DMS 273 (cell line): ENCODE data around the gene FBXO17.
"Not testable (repeated sequence)": the region's sequence is repeated elsewhere in the genome, so short reads cannot be mapped to it uniquely, and the experiment has no call there.

Source experiments
- DNase-seq: peaks from one replicate; lab custom pipeline; 2025; ENCODE audit not compliant: unreplicated experiment; lab: John Stamatoyannopoulos, UW

The FBXO17 gene

DNA sequence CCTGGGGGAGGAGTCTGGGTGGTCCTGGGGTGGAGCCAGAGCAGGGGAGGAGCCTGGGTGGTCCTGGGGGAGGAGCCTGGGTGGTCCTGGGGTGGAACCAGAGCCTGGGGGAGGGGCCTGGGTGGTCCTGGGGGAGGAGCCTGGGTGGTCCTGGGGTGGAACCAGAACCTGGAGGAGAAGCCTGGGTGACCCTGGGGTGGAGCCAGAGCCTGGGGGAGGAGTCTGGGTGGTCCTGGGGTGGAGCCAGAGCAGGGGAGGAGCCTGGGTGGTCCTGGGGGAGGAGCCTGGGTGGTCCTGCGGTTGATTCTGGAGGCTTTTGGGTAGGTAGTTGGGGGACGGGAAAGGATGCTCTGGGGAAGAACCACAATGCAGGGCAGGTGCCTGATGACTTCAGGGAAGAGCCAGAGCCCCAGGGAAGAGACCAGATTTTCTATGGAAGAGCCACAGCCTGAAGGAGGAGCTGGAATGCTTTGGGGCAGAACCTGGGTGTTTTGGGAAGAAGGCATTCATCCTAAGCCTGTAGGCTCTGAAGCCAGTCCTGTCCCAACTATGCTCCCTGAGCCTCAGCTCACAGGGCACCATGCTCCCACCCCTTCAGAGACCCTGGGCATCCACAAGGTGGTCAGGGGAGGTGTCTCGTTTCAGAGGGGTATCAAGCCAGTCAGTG lies 29.8 kb downstream of the FBXO17 start:
- no peak for DNase-seq

DNA sequence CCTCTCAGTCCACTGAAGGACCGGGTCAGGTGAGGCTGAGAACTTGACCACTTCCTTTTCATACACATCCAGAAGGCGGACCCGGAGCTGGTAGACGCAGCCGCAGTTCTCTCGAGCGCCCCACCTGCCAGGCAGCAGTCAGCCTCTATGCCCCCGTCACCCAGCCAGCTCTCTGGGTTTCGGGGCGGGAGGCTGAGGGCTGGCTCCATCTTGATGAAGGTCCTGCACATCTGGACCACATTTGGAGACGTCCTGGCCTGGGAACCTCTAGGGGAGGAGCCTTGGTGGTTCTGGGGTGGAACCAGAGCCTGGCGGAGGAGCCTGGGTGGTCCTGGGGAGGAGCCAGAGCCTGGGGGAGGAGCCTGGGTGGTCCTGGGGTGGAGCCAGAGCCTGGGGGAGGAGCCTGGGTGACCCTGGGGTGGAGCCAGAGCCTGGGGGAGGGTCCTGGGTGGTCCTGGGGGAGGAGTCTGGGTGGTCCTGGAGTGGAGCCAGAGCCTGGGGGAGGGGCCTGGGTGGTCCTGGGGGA lies 30.5 kb downstream of the FBXO17 start:
- DNase-seq: no peak

DNA sequence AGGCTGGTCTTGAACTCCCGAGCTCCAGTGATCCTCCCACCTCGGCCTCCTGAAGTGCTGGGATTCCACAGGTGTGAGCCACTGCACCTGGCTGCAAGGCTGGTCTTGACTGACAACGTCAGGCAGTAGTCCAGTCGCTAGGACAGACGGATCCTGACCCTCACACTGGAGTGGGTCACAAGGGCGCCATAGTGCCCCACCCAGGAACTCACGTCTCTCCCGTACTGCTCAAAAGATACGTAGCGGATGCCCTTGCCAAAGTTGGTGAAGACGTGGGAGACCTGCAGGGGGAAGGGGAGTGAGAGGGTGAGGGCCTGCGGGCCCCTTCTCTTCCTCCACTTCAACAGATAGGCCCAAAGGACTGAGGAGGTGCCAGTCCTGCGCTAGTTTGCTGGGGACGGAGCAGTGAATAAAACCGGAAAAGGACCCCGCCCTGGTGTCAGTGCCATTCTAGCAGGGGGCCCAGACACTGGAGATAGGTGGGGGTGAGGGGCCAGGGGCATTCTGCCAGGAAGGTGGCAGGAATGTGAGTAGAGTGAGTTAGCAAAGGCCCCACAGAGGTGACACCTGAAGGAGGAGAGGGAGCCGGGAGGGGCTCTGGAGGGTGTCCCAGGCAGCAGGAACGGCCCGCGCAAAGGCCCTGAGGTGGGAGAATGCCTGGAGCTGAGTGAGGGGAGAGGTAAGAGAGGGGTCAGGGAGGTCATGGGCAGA lies 32.9 kb downstream of the FBXO17 start:
- no peak for DNase-seq

DNA sequence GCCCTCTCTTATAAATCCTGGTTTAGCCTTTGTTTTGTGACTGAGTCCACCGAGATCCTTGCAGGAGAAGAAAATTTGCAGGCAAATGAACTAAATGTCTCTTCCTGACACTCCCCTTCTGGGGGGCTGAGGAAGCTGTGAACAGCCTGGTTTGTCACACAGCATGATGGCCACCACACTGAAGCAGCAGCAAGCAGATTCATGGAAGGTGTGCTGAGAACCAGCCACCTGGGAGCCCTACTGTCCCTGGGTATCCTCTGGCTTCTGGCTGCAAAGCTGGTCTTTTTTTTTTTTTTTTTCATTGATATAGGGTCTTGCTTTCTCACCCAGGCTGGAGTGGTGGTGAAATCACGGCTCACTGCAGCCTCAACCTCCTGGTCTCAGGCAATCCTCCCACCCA lies 33.6 kb downstream of the FBXO17 start:
- DNase-seq: no peak

DNA sequence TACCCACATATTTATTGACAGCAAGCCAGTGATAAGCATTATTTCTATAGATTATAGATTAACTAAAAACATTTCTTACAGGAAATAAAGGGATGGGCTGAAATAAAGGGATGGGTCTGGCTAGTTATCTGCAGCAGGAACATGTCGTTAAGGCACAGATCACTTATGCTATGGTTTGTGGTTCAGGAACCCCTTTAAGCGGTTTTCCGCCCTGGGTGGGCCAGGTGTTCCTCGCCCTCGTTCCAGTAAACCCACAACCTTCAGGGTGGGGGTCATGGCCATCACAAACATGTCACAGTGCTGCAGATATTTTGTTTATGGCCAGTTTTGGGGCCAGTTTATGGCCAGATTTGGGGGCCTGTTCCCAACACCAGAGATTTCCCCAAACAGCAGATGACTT lies 34.1 kb downstream of the FBXO17 start:
- DNase-seq: not testable (repeated sequence)

DNA sequence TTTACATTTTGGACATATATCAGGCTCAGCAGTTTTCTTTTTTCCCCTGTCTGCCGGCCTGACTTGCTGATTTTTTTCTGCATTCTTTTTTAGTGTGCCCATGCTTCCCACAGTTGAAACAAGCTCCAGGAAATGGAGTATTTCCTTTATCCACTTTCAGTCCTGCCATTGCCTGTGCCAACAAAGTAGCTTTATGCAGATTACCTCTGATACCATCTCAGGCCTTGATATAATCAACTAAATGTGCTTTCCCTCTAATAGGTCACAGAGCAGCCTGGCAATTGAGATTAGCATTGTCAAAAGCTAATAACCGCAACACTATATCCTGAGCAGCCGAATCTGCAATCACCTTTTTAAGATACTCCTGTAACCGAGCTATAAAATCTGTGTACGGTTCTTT lies 35.6 kb downstream of the FBXO17 start:
- DNase-seq: no peak

DNA sequence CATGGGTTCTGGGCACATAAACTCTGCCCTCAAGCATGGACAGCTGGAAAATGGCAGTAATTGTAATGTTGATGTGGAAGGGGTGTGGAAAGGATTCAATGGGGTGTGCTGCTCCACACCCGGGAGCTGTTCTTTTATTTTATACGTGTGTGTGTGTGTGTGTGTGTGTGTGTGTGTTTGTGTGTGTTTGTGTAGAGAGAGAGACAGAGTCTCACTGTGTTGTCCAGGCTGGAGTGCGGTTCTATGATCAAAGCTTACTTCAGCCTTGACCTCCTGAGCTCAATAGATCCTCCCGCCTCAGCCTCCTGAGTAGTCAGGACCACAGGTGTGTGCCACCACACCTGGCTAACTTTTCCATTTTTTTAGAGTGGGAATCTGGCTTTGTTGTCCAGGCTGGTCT lies 42.0 kb downstream of the FBXO17 start:
- no peak for DNase-seq

DNA sequence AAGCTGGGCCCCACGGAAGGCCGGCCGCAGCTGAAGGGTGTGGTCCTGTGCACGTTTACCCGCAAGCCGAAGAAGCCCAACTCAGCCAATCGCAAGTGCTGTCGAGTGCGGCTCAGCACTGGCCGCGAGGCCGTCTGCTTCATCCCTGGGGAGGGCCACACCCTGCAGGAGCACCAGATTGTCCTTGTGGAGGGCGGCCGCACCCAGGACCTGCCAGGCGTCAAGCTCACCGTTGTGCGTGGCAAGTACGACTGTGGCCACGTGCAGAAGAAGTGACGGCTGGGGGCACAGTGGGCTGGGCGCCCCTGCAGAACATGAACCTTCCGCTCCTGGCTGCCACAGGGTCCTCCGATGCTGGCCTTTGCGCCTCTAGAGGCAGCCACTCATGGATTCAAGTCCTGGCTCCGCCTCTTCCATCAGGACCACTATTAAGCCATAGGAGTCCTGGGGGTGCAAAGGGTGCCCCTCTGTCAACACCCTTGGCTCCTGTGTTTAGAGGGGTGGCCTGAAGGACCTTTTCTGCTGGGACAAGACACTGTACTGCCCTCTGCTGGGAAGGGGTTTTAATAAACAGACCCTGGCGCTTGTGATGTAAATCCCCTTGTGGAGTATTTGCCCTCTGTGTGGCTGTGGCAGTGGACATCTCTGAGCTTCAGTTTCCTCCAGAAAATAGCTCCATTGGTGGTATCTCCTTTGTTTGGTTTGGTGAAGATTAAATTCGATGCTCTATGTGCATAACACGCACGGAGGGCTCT lies 42.9 kb downstream of the FBXO17 start:
- DNase-seq: peak; percentile 47

DNA sequence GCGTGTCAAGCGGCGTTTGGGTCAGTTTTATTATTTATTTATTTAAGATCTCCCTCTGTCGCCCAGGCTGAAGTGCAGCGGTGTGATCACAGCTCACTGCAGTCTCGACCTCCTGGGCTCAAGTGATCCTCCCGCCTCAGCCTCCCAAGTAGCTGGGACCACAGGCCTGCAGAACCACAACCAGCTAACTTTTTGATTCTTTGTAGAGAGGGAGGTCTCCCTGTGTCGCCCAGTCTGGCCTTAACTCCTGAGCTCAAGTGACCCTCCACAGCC lies 44.1 kb downstream of the FBXO17 start:
- no peak for DNase-seq

DNA sequence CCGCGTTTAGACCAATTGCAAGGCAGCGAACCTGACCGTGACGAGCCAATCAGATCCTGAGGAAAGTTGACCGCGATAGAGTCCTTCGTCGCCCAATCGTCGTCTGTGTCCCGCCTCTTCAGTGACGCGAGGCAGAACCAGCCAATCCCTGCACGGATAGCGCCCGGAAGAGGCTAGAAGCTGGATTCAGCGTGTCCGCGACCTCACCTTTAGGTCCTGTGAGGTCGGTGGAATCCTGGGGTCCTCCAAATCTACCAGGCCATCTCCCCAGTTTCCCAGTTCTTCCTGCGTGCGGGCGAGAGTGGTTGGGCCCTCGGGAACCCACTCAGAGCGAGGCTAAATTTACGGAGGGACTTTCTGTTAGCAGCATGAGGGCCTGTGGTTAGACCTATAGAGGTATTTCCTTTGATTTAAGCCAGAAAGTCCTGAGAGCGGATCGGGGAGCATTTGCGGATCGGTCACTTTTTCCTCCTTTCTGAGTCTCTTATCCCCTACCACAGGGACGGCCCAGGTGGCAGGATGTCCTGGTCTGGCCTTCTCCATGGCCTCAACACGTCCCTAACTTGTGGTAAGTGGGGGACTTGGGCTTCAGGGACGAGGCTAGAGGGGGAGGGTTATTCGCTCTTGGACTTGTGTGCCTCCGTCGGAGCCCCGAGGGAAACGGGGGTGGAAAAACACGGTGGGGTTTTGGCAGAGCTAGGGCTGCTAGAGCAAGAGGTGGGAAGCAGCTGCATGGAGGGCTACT lies 44.6 kb downstream of the FBXO17 start, which contains the start of gene MRPS12:
Gene MRPS12 (plus strand): TSS at position 169 of the 745 bp plus-strand sequence. CDS start 351 bp downstream, at position 520.
- peak; percentile 100 for DNase-seq

DNA sequence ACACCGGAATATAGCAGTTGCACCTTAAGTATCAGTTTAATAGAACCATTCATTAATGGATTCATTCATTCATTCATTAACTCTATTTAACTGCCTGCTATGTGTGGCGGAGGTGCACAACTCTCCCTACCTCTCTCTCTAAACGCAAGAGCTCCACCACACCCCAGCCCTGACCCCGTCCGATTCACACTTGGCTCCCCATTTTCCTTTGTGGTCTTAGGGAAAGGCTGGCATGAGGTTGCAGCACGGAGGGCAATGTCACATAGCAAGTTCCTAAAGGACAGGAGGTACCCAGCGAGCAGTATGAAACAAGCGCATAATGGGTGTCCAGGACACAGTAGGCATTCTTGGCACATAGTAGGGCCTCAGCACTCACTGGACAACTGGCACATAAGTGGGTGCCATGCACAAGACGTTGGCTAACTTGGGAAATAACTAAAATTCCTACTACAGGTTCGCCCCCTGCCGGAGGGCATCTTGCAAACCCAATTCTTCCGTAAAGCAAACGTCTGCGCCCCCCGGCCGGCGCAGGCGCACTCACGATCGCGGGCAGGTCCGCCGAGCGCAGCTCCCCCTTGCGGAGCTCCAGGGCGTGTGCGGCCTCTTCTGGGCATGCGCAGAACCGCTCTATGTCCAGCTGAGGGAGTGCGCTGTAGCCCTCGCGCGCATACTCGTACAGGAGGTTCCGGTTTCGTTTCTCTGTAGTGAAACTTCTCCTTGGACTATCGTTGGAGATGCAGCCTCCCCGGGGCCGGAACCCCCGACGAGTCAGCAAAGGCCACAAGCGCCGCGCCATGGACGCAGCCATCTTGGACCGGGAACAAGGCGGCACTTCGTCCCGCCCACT lies 45.4 kb downstream of the FBXO17 start, which contains the start of gene SARS2:
Gene SARS2 (minus strand): TSS at position 835 of the 847 bp plus-strand sequence. CDS start 27 bp downstream, at position 808.
- peak; percentile 97 for DNase-seq

DNA sequence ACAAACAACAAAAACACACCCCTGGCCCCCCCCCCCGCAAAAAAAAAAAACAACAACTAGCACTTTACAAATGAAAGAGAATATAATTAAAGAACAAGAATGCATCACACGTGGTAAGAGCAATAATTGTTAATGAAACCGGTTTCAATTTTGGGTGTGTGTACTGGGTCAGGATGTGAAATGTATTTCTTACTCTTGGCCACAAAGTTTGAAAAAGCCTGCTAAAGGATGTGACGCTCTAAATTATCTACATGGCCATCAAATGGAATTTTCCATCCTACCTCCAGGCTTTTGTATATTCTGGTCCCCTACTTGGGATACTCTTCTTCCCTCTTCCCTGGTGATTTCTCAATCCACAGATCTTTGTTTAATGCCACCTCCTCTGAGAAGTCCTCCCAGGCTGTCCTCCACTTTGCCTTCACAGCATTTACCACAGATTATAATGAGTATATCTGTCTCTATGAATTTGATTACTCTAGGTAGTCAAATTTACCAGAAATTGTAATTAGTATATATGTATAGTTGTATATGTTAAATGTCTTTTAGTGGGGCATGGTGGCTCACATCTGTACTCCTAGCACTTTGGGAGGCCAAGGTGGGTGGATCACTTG lies 47.0 kb downstream of the FBXO17 start:
- DNase-seq: no peak

DNA sequence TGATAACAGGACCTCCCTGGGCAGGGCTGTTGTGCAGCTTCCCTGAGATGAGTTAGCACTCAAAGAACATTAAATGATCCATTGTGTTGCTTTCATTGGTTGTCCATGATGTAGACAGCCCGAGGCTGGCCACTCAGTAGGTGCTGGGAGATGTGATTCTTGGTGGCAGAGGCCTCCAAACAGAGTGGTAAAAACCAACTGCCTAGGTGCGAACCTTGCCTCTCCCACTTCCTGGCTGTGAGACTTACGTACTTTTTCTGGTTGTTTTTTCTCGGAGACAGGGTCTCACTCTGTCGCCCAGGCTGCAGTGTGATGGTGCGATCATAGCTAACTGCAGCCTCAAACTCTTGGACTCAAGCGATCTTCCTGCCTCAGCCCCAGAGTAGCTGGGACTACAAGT lies 51.2 kb downstream of the FBXO17 start:
- DNase-seq: no peak

DNA sequence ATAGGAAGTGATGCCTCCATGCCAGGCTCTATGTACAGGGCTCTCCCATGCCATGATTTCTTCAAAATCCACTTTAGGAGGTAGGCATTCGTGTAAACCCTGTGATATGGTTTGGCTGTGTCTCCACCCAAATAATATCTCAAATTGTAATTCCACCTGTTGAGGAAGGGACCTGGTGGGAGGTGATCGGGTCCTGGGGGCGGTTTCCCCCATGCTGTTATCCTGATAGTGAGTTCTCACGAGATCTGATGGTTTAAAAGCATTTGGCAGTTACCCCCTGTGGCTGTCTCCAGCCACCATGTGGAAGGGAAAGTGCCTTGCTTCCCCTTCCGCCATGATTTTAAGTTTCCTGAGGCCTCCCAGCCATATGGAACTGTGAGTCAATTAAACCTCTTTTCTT lies 53.1 kb downstream of the FBXO17 start:
- no peak for DNase-seq

DNA sequence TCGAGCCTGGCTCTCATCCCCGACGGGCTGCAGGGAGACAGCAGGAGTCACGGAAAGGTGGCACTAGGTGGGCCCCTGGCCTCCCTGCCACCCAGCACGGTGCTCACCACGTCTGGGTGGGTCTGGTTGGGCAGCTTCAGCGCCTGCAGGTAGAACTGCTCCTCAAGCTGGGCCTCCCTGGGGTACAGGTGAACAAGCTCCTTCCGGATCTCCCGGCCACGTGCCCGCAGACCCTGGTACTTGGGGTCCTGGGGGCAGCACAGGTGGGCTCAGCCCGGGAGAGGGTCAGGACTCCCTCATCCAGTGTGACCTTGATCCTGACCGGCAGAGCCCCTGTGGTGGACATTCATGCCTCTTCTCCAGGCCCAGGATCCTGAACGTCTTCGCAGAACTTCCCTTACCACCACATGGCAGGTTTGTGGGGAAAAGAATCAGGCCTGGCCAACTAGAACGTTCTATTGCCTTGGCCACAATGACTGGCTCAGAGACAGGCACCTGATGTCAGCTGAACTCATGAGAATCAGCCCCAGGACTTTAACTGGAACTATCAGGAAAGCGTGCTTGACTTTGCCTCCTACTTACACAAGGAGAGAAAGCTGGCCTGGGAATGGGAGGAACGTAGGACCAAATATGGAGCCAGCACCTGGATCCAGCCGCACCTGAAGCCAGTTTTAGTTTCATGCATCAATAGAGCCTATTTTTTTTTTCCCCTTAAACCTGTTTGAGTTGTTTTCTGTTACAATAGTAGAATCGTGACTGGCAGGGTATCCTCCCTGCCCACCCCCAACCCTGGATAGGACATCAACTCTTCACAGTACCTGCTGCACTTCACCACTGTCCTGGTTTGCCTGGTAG lies 53.9 kb downstream of the FBXO17 start:
- no peak for DNase-seq

DNA sequence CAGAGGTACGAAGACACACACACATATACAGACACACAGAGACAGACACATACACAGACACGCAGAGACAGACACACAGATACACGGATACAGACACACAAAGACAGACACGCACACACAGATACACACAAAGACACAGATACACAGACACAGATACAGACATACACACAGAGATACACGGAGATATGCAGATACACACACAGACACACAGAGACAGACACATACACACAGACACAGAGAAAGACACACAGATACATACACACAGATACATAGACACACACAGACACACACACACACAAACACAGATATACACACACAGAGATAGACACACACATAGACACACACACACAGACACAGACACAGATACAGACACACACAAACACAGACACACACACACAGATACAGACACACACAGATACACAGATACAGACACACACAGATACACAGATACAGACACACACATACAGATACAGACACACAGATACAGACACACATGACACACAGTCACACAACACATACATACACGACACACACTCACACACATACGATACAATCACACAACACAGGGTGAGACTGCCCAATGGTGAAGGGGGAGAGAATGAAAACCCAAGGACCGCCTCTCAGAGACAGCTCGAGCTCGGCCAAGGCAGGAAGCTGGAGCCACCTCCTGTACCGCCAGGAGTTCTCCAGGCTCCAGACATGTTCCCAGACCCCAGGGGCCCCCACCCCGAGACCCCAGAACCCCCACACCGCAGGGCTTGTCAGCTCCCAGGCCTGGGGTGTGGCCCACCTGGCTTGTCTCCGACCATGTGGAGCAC lies 54.7 kb downstream of the FBXO17 start:
- DNase-seq: no peak

DNA sequence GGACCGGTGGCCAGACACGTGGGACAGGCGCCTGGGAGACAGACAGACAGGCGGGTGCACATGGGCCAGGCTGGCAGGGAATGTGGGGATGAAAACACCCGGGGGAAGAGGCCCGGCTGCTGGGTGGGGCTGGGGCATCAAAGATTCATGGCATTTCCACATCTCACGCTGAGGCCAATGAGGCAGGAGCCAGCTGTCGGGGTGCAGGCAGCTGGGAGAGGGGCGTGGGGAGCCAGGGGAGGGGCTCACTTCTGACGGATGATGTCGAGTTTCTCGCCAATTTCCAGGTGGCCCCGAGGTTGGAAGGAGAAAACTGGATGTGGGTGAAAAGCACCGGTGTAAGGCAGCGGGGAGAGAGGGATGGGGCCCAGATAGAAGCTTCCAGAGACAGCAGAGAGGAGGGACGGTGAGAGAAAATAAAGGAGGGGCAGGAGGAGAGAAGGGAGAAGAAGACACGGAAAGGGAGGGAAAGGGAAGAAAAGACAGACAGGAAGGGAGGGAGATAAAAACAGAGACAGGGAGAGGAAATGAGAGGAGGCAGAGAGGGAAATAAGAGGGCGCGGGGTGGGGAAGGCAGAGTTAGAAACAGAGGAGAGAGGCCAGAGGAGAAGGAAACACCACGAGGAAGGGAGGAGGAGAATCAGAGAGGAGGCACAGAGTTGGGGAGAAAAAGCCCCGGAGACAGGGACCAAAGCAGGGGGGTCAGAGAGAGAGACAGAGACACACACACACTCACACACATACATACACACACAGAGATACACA lies 55.5 kb downstream of the FBXO17 start:
- no peak for DNase-seq
